Caco-2 (cell line): ENCODE results near the gene PAK4. TPM values are rescaled to one million over a fixed set of nuclear protein-coding genes. Genes with fewer than 3 reads are reported as not detected.
A peak's percentile ranks its signal among the peaks of the same experiment; 100 is the strongest.

ENCODE experiments used
- BruUV-seq: library from RNA; stranded (reverse); fragments of 400-500 nt; replicated peaks from 2 replicates; lab custom pipeline; 2021; lab: Mats Ljungman, UMichigan
- CTCF ChIA-PET: fragments of 300-600 bp; sonication (Branson Sonifier 250); formaldehyde crosslinking; loops from one replicate; lab custom pipeline; 2022; ENCODE audit warnings: antibody characterized with exemption; lab: Charles Lee
- POLR2A ChIA-PET: fragments of 300-600 bp; sonication (Branson Sonifier 250); formaldehyde crosslinking; loops from one replicate; lab custom pipeline; 2022; ENCODE audit warnings: antibody characterized with exemption; lab: Charles Lee
- DNase-seq, 2 experiments: peaks; one replicate each; pipeline versions ENCODE4 v3.0.0 to v3.0.0-alpha.2; 2020 to 2022
- H3K27me3 ChIP-seq: replicated peaks from 2 replicates; pipeline ENCODE4 v1.6.0; 2011; ENCODE audit warnings: low read length; ENCODE audit not compliant: control insufficient read depth, insufficient read depth
- H3K36me3 ChIP-seq: 2 replicates; pipeline ENCODE4 v1.5.1; 2011; ENCODE audit warnings: low read length; ENCODE audit not compliant: control insufficient read depth, insufficient read depth
- H3K4me1 ChIP-seq: fragments of 250-450 bp; sonication (Bioruptor Pico); 2 replicates; pipeline ENCODE4 v1.5.1; 2020; ENCODE audit warnings: mild to moderate bottlenecking
- H3K4me3 ChIP-seq: 2 replicates; pipeline ENCODE4 v1.5.1; 2011; ENCODE audit warnings: low read depth, mild to moderate bottlenecking, control low read depth, low read length
- H3K9me3 ChIP-seq: fragments of 250-450 bp; sonication (Bioruptor Pico); 2 replicates; pipeline ENCODE4 v1.5.1; 2020; ENCODE audit warnings: mild to moderate bottlenecking, moderate library complexity
- H3K27ac Mint-ChIP-seq: one replicate; pipeline ENCODE4 v1.8.0; 2022; ENCODE audit warnings: mixed read lengths; ENCODE audit not compliant: unreplicated experiment
- H3K27me3 Mint-ChIP-seq: one replicate; pipeline ENCODE4 v1.8.0; 2022; ENCODE audit warnings: mixed read lengths; ENCODE audit not compliant: insufficient read depth, unreplicated experiment
- H3K36me3 Mint-ChIP-seq: one replicate; pipeline ENCODE4 v1.8.0; 2022; ENCODE audit warnings: mild to moderate bottlenecking, mixed read lengths; ENCODE audit not compliant: insufficient read depth, unreplicated experiment
- H3K4me1 Mint-ChIP-seq: one replicate; pipeline ENCODE4 v1.8.0; 2022; ENCODE audit warnings: low read depth, mixed read lengths; ENCODE audit not compliant: unreplicated experiment
- H3K4me3 Mint-ChIP-seq: one replicate; pipeline ENCODE4 v1.8.0; 2022; ENCODE audit warnings: mild to moderate bottlenecking, moderate library complexity, mixed read lengths; ENCODE audit not compliant: unreplicated experiment
- H3K9me3 Mint-ChIP-seq: one replicate; pipeline ENCODE4 v1.8.0; 2022; ENCODE audit warnings: mixed read lengths; ENCODE audit not compliant: unreplicated experiment
- intact Hi-C: fragments of 100-400 bp; cut with micrococcal nuclease; formaldehyde crosslinking; loops from one replicate; pipeline ENCODE4 v1.10.0; 2022; ENCODE audit not compliant: unreplicated experiment
- total RNA-seq: library from RNA; stranded (reverse); gene quantifications from 2 replicates; pipeline ENCODE4 v1.2.3, GENCODE V29; 2022
- TF ChIP-seq, protein P1 (sequence below), 2 experiments: fragments of 200-600 bp in 1 of 2; IDR thresholded peaks; 1 replicate in 1 of 2; 2 replicates in 1 of 2; pipeline versions ENCODE4 v1.5.1 to v1.8.0; 2011 to 2022; ENCODE audit warnings: antibody characterized with exemption in 1 of 2, control low read depth in 1 of 2, inconsistent platforms in 1 of 2, low read depth in 1 of 2, low read length in 1 of 2, mild to moderate bottlenecking in 1 of 2, moderate library complexity in 1 of 2; ENCODE audit not compliant: insufficient read depth in 1 of 2, severe bottlenecking in 1 of 2, unreplicated experiment in 1 of 2

Gene PAK4
- total RNA-seq, 1 experiment from 2014 or later = 112 TPM

DNA sequence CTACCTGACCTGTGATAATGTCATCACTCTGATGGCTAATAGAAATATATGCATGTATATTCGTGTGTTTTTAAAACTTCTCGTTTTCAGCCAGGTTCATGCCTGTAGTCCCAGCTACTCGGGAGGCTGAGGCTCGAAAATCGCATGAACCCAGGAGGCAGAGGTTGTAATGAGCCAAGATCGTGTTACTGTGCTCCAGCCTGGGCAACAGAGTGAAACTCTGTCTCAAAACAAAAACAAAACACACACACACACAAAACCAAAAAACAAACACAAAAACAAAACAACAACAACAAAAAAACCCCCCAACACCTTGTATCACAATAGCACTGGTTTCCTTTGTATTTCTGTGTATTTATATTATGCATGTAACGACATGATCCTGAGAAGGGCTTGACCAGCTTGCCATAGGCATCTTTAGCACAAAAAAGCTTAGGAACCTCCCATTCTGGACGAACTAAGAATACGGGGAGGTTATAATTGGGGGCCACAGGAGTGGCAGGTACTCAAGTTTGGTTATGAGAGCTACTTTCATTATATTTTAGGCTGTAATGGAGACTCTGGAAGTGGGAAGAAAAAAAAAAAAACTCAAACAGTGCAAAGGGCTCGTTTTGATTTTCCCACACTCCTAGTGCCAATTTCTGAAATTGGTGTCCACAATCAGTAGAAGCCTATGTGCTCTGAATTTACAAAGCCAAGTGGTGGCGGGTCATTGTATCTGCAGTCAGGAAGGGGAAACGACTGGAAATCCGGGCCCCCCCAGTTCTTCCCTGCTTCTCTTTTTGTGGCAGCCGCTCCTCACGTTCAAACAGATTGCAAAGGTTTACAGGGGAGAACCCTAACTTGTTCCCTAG lies 42.6 kb upstream of the PAK4 start:
- CTCF ChIA-PET = interaction anchor here (0.6 kb wide), 3 partner anchors 205 to 509 kb away, joined by 3 to 5 read pairs (median 4); partner anchors contain the start of gene SAMD4B
- no peaks in the 10 kb centered on the region for H3K9me3 ChIP-seq
- Mint-ChIP-seq H3K27me3 (peaks cover 12% of the 10 kb centered on the region), H3K27ac (no peak overlapping the region), H3K4me3 (peak overlapping the region; percentile 84), H3K4me1 (peaks cover 7% of the 10 kb centered on the region), H3K36me3 (no peaks in the 10 kb centered on the region), H3K9me3 (no peaks in the 10 kb centered on the region)
- BruUV-seq = TSS peak; percentile 27
- intact Hi-C loops = no loop called here
- no peak for DNase-seq
- H3K4me3 ChIP-seq = peak overlapping the region; percentile 51
- POLR2A ChIA-PET = no interaction called here
- H3K27me3 ChIP-seq = no peaks in the 10 kb centered on the region; the same call in none of the 2 replicates
- H3K36me3 ChIP-seq = no peaks in the 10 kb centered on the region
- TF ChIP-seq, protein P1, sequence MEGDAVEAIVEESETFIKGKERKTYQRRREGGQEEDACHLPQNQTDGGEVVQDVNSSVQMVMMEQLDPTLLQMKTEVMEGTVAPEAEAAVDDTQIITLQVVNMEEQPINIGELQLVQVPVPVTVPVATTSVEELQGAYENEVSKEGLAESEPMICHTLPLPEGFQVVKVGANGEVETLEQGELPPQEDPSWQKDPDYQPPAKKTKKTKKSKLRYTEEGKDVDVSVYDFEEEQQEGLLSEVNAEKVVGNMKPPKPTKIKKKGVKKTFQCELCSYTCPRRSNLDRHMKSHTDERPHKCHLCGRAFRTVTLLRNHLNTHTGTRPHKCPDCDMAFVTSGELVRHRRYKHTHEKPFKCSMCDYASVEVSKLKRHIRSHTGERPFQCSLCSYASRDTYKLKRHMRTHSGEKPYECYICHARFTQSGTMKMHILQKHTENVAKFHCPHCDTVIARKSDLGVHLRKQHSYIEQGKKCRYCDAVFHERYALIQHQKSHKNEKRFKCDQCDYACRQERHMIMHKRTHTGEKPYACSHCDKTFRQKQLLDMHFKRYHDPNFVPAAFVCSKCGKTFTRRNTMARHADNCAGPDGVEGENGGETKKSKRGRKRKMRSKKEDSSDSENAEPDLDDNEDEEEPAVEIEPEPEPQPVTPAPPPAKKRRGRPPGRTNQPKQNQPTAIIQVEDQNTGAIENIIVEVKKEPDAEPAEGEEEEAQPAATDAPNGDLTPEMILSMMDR (IDR thresholded peaks at IDR 0.05; ENCODE audit: insufficient read depth in 1 of 2, low read depth in 1 of 2, low read length in 1 of 2, severe bottlenecking in 1 of 2, unreplicated experiment in 1 of 2) = no peak
- H3K4me1 ChIP-seq = 0 out of 2 replicates have a peak, but pooled peaks cover 5% of the 10 kb centered on the region

DNA sequence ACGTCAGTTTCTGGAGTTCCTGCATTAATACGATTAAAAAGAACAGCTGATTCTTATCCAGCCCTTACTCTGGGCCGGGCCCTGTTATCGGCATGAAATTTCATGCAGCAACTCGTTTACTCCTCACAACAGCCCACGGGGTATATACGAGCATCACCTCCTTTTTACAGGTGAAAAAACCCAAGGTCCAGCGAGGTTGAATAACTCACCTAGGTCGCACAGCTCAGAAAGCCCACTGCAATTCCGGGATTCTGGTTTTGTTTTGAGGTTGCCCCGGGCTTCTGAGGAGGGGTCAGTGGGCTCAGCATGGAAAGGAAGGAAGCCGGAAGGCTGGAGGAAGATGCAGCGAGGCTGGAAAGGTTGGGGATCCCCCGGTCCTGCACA lies 42.0 kb upstream of the PAK4 start:
- DNase-seq = no peak
- Histone ChIP-seq H3K4me1 (0 out of 2 replicates have a peak, but pooled peaks cover 5% of the 10 kb centered on the region), H3K9me3 (no peaks in the 10 kb centered on the region), H3K4me3 (peak overlapping the region; percentile 51), H3K27me3 (no peaks in the 10 kb centered on the region; the same call in none of the 2 replicates), H3K36me3 (no peaks in the 10 kb centered on the region)
- Mint-ChIP-seq H3K36me3 (no peaks in the 10 kb centered on the region), H3K27me3 (peaks cover 12% of the 10 kb centered on the region), H3K9me3 (no peaks in the 10 kb centered on the region), H3K4me1 (peaks cover 7% of the 10 kb centered on the region), H3K27ac (no peak overlapping the region), H3K4me3 (peak overlapping the region; percentile 84)
- intact Hi-C loops = no loop called here
- TF ChIP-seq, protein P1 (IDR thresholded peaks at IDR 0.05; ENCODE audit: insufficient read depth in 1 of 2, low read depth in 1 of 2, low read length in 1 of 2, severe bottlenecking in 1 of 2, unreplicated experiment in 1 of 2) = no peak
- POLR2A ChIA-PET = no interaction called here
- no TSS peak for BruUV-seq
- CTCF ChIA-PET = interaction anchor here (0.6 kb wide), 4 partner anchors 47 to 510 kb away, joined by 3 to 5 read pairs (median 4); partner anchors contain the start of gene SAMD4B

DNA sequence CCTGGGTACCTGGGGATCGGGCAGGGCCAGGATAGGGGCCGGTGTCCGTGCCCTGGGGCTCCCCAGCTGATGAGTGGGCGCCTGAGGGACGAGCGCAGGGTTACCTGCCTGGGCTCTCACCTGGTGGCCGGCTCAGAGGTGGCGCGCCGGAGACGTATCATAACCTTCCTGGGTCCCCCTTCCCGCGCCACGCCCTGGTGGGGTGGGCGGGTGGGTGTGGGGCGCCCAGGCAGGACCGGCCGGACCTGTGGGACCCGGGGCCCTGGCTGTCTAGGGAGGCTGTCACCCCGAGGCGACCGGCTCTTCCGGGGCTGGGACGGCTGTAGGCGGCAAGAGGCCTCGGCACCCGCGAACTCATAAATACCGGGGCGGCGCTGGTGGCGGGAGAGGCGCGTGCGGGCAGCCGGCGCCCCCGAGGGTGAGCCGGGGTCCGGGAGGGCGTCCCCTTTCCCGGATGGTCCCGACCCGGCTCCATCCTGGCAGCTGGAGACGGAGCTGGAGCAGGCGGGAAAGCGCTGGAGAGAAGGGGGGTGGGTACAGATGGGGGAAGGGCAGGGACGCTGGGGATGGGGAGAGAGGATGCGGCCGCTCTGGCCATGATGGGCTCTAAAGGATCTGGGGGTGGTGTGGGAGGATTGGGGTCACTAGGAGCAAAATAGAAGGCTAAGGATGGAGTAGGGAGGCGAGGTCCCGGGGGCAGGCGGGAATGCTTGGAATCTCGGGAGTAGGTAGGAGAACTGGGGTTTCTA lies 41.4 kb upstream of the PAK4 start, which contains the start of gene ACP7:
Gene ACP7, plus strand, starts transcription at position 386 of the 749 bp plus-strand sequence. CDS start 902 bp downstream, outside the sequence.
- no peak within 1 kb of the TSS for H3K27ac Mint-ChIP-seq
- no TSS peak for BruUV-seq
- H3K4me1 Mint-ChIP-seq = peaks cover 7% of the 10 kb centered on the region
- peak within 1 kb of the TSS; percentile 84 for H3K4me3 Mint-ChIP-seq
- CTCF ChIA-PET = interaction anchor here (0.5 to 0.9 kb wide), 6 partner anchors 48 to 268 kb away, joined by 3 to 5 read pairs (median 3); partner anchors contain the start of genes MRPS12 and SAMD4B
- H3K4me1 ChIP-seq = 0 out of 2 replicates have a peak, but pooled peaks cover 5% of the 10 kb centered on the region
- peak; percentile 53 to 61 for DNase-seq
- no peaks in the 10 kb centered on the region; the same call in none of the 2 replicates for H3K27me3 ChIP-seq
- H3K9me3 ChIP-seq = no peaks in the 10 kb centered on the region
- intact Hi-C loops = loop anchor here (2.0 kb wide), 1 partner anchor 31 kb away; no protein-coding TSS in a partner anchor
- TF ChIP-seq, protein P1 (IDR thresholded peaks at IDR 0.05; ENCODE audit: insufficient read depth in 1 of 2, low read depth in 1 of 2, low read length in 1 of 2, severe bottlenecking in 1 of 2, unreplicated experiment in 1 of 2) = no peak
- H3K36me3 ChIP-seq = no peaks in the 10 kb centered on the region
- H3K4me3 ChIP-seq = peak within 1 kb of the TSS; percentile 51
- peaks cover 12% of the 10 kb centered on the region for H3K27me3 Mint-ChIP-seq
- H3K9me3 Mint-ChIP-seq = no peaks in the 10 kb centered on the region
- H3K36me3 Mint-ChIP-seq = no peaks in the 10 kb centered on the region
- POLR2A ChIA-PET = no interaction called here
